ENCODE results near the gene CD59. TPM values are rescaled to one million over a fixed set of nuclear protein-coding genes. Genes with fewer than 3 reads are reported as not detected.

Gene CD59
- total RNA-seq, 1 donor from 2014 or later, result 204 TPM

GRCh38 chr11:33656768-33657167, 79.5 kb downstream of the CD59 start:
- Mint-ChIP-seq H3K36me3 (no peaks in the 10 kb centered on the region), H3K9me3 (no peaks in the 10 kb centered on the region)

GRCh38 chr11:33655842-33656600, 80.2 kb downstream of the CD59 start:
- no peak for DNase-seq (ENCODE audit: extremely low spot score, unreplicated experiment)

More at GRCh38 chr11:33656768-33657167, 79.5 kb downstream of the CD59 start:
- no peak overlapping the region for H3K4me3 Mint-ChIP-seq
- no peaks in the 10 kb centered on the region for H3K4me1 Mint-ChIP-seq (ENCODE audit: unreplicated experiment)
- no peak for TF ChIP-seq CTCF (conservative IDR thresholded peaks at IDR 0.05)
- H3K27me3 Mint-ChIP-seq, result no peaks in the 10 kb centered on the region
- DNase-seq (ENCODE audit: extremely low spot score, unreplicated experiment), result no peak
- H3K27ac Mint-ChIP-seq, result no peak overlapping the region

GRCh38 chr11:33654594-33654993, 81.6 kb downstream of the CD59 start:
- Mint-ChIP-seq H3K27ac (no peak overlapping the region), H3K27me3 (no peaks in the 10 kb centered on the region), H3K36me3 (no peaks in the 10 kb centered on the region), H3K9me3 (no peaks in the 10 kb centered on the region), H3K4me1 (ENCODE audit: unreplicated experiment) (no peaks in the 10 kb centered on the region), H3K4me3 (no peak overlapping the region)
- TF ChIP-seq CTCF (conservative IDR thresholded peaks at IDR 0.05), result no peak
- no peak for DNase-seq (ENCODE audit: extremely low spot score, unreplicated experiment)

More at GRCh38 chr11:33655842-33656600, 80.2 kb downstream of the CD59 start:
- no peak overlapping the region for H3K27ac Mint-ChIP-seq
- no peaks in the 10 kb centered on the region for H3K4me1 Mint-ChIP-seq (ENCODE audit: unreplicated experiment)
- H3K36me3 Mint-ChIP-seq, result no peaks in the 10 kb centered on the region
- no peaks in the 10 kb centered on the region for H3K27me3 Mint-ChIP-seq
- TF ChIP-seq CTCF (conservative IDR thresholded peaks at IDR 0.05), result no peak
- H3K9me3 Mint-ChIP-seq, result no peaks in the 10 kb centered on the region
- no peak overlapping the region for H3K4me3 Mint-ChIP-seq

Other genes starting within 250 kb of the CD59 start
- gene C11orf91, start 35.6 kb downstream of the CD59 start, total RNA-seq (ENCODE audit: low replicate concordance), result not detected in 2 replicates
- gene FBXO3, start 38.1 kb upstream of the CD59 start, total RNA-seq (ENCODE audit: low replicate concordance), result 29.3 and 34.5 TPM in 2 replicates
- gene LMO2, start 155.7 kb upstream of the CD59 start, total RNA-seq (ENCODE audit: low replicate concordance), result 12.7 and 13.0 TPM in 2 replicates

Measured in type B pancreatic cell (in vitro differentiated cells).